Right lobe of liver (tissue), 6 donors: ENCODE results near the gene LPIN1. TPM values are rescaled to one million over a fixed set of nuclear protein-coding genes. Genes with fewer than 3 reads are reported as not detected.

Experiments used
- ATAC-seq, 4 donors: fragments of 200-7000 bp; cut with Tn5 transposase; one replicate each; pipeline ENCODE4 v1.9.1; 2020; ENCODE audit warnings: mild to moderate bottlenecking in 4 of 4, moderate library complexity in 4 of 4
- DNase-seq, 3 donors: peaks; one replicate each; pipeline ENCODE4 v3.0.0-alpha.2; 2020
- H3K27ac ChIP-seq, 3 donors: fragments of 200-600 bp; one replicate each; pipeline ENCODE4 v1.8.0; 2022
- H3K27me3 ChIP-seq, 2 donors: fragments of 200-600 bp; one replicate each; pipeline ENCODE4 v1.8.0; 2022
- H3K36me3 ChIP-seq, 4 donors: fragments of 200-600 bp; sonication (generic) in 1 of 4; one replicate each; pipeline versions ENCODE4 v1.5.1 to v1.8.0; 2017 to 2022; ENCODE audit warnings: control low read depth in 1 of 4
- H3K4me1 ChIP-seq, 4 donors: fragments of 200-600 bp; sonication (generic) in 1 of 4; one replicate each; pipeline versions ENCODE4 v1.5.1 to v1.8.0; 2017 to 2022; ENCODE audit warnings: control low read depth in 1 of 4
- H3K4me3 ChIP-seq, 3 donors: fragments of 200-600 bp; one replicate each; pipeline ENCODE4 v1.8.0; 2022
- H3K9me3 ChIP-seq, 4 donors: fragments of 200-600 bp; sonication (generic) in 1 of 4; one replicate each; pipeline versions ENCODE4 v1.5.1 to v1.8.0; 2017 to 2022; ENCODE audit warnings: control low read depth in 1 of 4
- CTCF ChIP-seq, 4 donors: fragments of 200-600 bp in 3 of 4; fragments of 450-650 bp in 1 of 4; IDR thresholded peaks; one replicate each; pipeline versions ENCODE4 v1.5.1 to v1.8.0; 2016 to 2022; ENCODE audit warnings: antibody characterized with exemption in 4 of 4, mild to moderate bottlenecking in 2 of 4
- POLR2A ChIP-seq: fragments of 450-650 bp; IDR thresholded peaks from one replicate; pipeline ENCODE4 v1.6.1; 2017; ENCODE audit warnings: antibody characterized with exemption, mild to moderate bottlenecking
- WGBS: methylation state at CpG from one replicate; pipeline ENCODE4 v1.1.6; 2018; ENCODE audit warnings: low coverage, low lambda C conversion rate; ENCODE audit not compliant: insufficient coverage; ENCODE audit errors: missing lambda C conversion rate; 5-methylcytosine and 5-hydroxymethylcytosine counted together
- intact Hi-C, 2 donors: fragments of 100-400 bp; cut with DNase I; formaldehyde crosslinking; loops; one replicate each; pipeline versions ENCODE4 v1.11.2 to v1.14.1; 2022
- microRNA counts: library from miRNA; unstranded; fragments of <30 nt; microRNA quantifications from one replicate; lab custom pipeline; 2016
- microRNA-seq, 2 donors: library from miRNA; unstranded; fragments of <30 nt; microRNA quantifications; one replicate each; pipeline ENCODE4, GENCODE V29; 2019 to 2020
- small RNA-seq, 2 experiments: library from RNA; depleted of rRNA; stranded (forward); fragments of <200 nt; gene quantifications; one replicate each; pipeline ENCODE3, GENCODE V24; 2016
- total RNA-seq, 6 experiments: library from RNA; depleted of rRNA in 2 of 6; stranded (reverse); fragments of >200 nt in 2 of 6; fragmentation: NEBNext Ultra II Directional in 3 of 6; extraction: Animal tissue kit (Norgen Biotek cat#: 25700) in 3 of 6; gene quantifications; one replicate each; pipeline versions ENCODE4 v1.1.0 to v1.2.4, GENCODE V29; 2016 to 2023
- donor health status: DM: no; HTN: yes; CAD: no.
- donor health status: DM: no; HTN: no; CAD: no.
- donor health status: DM: no; HTN: no; CAD: no.
- donor health status: DM: no; HTN: yes; CAD: no.
- donor health status: DM: no; HTN: yes; CAD: no.

LPIN1 gene
- total RNA-seq, 6 experiments from 2014 or later: 17.3 to 58.7 (median 29.1) TPM

GRCh38 chr2:11873356-11874154 is 127.1 kb downstream of the LPIN1 start:
- WGBS: 54% methylated on average over 10 of the region's 11 CpGs
- H3K27me3 ChIP-seq: no peaks in the 10 kb centered on the region
- ATAC-seq (peak in 1 of 4 donors; percentile 21), DNase-seq (no peak)
- H3K4me1 ChIP-seq: peaks cover 0 to 4% (median 1%) of the 10 kb centered on the region in 4 donors
- intact Hi-C loops: no loop called here
- H3K36me3 ChIP-seq: no peaks in the 10 kb centered on the region
- H3K27ac ChIP-seq: no peak overlapping the region
- no peaks in the 10 kb centered on the region for H3K9me3 ChIP-seq
- TF ChIP-seq POLR2A (no peak), CTCF (IDR thresholded peaks at IDR 0.05) (no peak)
- H3K4me3 ChIP-seq: no peak overlapping the region

- Histone ChIP-seq H3K36me3 (no peaks in the 10 kb centered on the region), H3K4me3 (no peak overlapping the region), H3K27me3 (no peaks in the 10 kb centered on the region), H3K4me1 (peaks cover 0 to 4% (median 1%) of the 10 kb centered on the region in 4 donors), H3K9me3 (no peaks in the 10 kb centered on the region), H3K27ac (no peak overlapping the region)
- intact Hi-C loops: no loop called here
- no peak for ATAC-seq
- 92% methylated on average over 6 of the region's 15 CpGs for WGBS
- TF ChIP-seq CTCF (IDR thresholded peaks at IDR 0.05) (no peak), POLR2A (no peak)
- no peak for DNase-seq
These were observed 128.4 kb downstream of the LPIN1 start for GRCh38 chr2:11874861-11875260.

- TF ChIP-seq POLR2A (no peak), CTCF (IDR thresholded peaks at IDR 0.05) (no peak)
- Histone ChIP-seq H3K4me3 (no peak overlapping the region), H3K9me3 (no peaks in the 10 kb centered on the region), H3K27me3 (no peaks in the 10 kb centered on the region), H3K27ac (no peak overlapping the region), H3K4me1 (peaks cover 0 to 4% (median 0%) of the 10 kb centered on the region in 4 donors), H3K36me3 (no peaks in the 10 kb centered on the region)
- WGBS: 36% methylated on average over 2 of the region's 2 CpGs
- intact Hi-C loops: no loop called here
- ATAC-seq (no peak), DNase-seq (no peak)
These were observed 129.0 kb downstream of the LPIN1 start for GRCh38 chr2:11875481-11875880.

GRCh38 chr2:11876436-11876835 is 130.0 kb downstream of the LPIN1 start:
- H3K27me3 ChIP-seq: no peaks in the 10 kb centered on the region
- intact Hi-C loops: no loop called here
- no peak for TF ChIP-seq POLR2A
- H3K27ac ChIP-seq: no peak overlapping the region
- no peak overlapping the region for H3K4me3 ChIP-seq
- peaks cover 0 to 4% (median 0%) of the 10 kb centered on the region in 4 donors for H3K4me1 ChIP-seq
- 78% methylated on average over 3 of the region's 6 CpGs for WGBS
- no peaks in the 10 kb centered on the region for H3K36me3 ChIP-seq
- DNase-seq (no peak), ATAC-seq (peak in 1 of 4 donors; percentile 25)
- no peaks in the 10 kb centered on the region for H3K9me3 ChIP-seq

- TF ChIP-seq CTCF (IDR thresholded peaks at IDR 0.05): no peak
- TF ChIP-seq POLR2A: no peak
- DNase-seq: no peak
- WGBS: 79% methylated on average over 5 of the region's 5 CpGs
- no peak overlapping the region for H3K4me3 ChIP-seq
- no peak for ATAC-seq
- H3K9me3 ChIP-seq: no peaks in the 10 kb centered on the region
- H3K36me3 ChIP-seq: no peaks in the 10 kb centered on the region
- no peak overlapping the region for H3K27ac ChIP-seq
- intact Hi-C loops: no loop called here
- H3K27me3 ChIP-seq: no peaks in the 10 kb centered on the region
- H3K4me1 ChIP-seq: peaks cover 0 to 4% (median 0%) of the 10 kb centered on the region in 4 donors
These were observed 130.5 kb downstream of the LPIN1 start for GRCh38 chr2:11876889-11877288.

MicroRNAs within 50 kb of the gene (microRNA counts, 767-probe panel; counts per million panel counts)
- 237 counts per million for microRNA hsa-miR-548s (lab: Ali Mortazavi, UCI)

Small RNA genes lying within 50 kb of the gene (microRNA-seq; reads per million reads assigned to microRNA genes)
- gene MIR4262 (0 reads per million in 2 donors), gene MIR548S (0 reads per million in 2 donors)

Small RNA genes lying within 50 kb of the gene (small RNA-seq; reads per million reads assigned to genes)
- gene MIR4262 (0 reads per million in 2 experiments), gene MIR548S (0 reads per million in 2 experiments)

Other genes with a start within 250 kb of the LPIN1 start
- gene GREB1, start 212.6 kb upstream of the LPIN1 start, total RNA-seq: 10 to 100 TPM in 2 of 6 experiments, 1 to 10 TPM in 4; 1.6 to 19.5 (median 6.5) TPM
- not detected for gene NTSR2, start 76.4 kb upstream of the LPIN1 start, total RNA-seq